HFFc6 (cell line): Measurements from ENCODE around the gene UQCC5. TPM values are rescaled to one million over a fixed set of nuclear protein-coding genes. Genes with fewer than 3 reads are reported as not detected.

ENCODE experiments used
- DNase-seq: peaks from one replicate; pipeline ENCODE4 v3.0.0-alpha.2; 2018
- H3K27ac Mint-ChIP-seq: 2 replicates; pipeline ENCODE4 v1.8.0; 2020; ENCODE audit warnings: mild to moderate bottlenecking, mixed read lengths
- H3K27me3 Mint-ChIP-seq: 2 replicates; pipeline ENCODE4 v1.8.0; 2021; ENCODE audit warnings: mild to moderate bottlenecking, moderate library complexity, mixed read lengths; ENCODE audit not compliant: insufficient read depth
- H3K36me3 Mint-ChIP-seq: 2 replicates; pipeline ENCODE4 v1.8.0; 2021; ENCODE audit warnings: low read depth, mixed read lengths
- H3K4me1 Mint-ChIP-seq: 2 replicates; pipeline ENCODE4 v1.8.0; 2020; ENCODE audit warnings: low read depth, mixed read lengths
- H3K4me3 Mint-ChIP-seq: 2 replicates; pipeline ENCODE4 v1.8.0; 2020; ENCODE audit warnings: mild to moderate bottlenecking, moderate library complexity, mixed read lengths
- H3K9me3 Mint-ChIP-seq: 2 replicates; pipeline ENCODE4 v1.8.0; 2020; ENCODE audit warnings: mild to moderate bottlenecking, mixed read lengths
- CTCF ChIP-seq: fragments of 200-600 bp; sonication (generic); IDR thresholded peaks from 2 replicates; pipeline ENCODE4 v1.5.0; 2021; ENCODE audit warnings: antibody characterized with exemption, mild to moderate bottlenecking
- total RNA-seq, 6 experiments: library from RNA; stranded (reverse); fragmentation: NEBNext Ultra II Directional; extraction: Animal tissue kit (Norgen Biotek cat#: 25700); gene quantifications; 2 replicates in 1 of 6; 3 replicates in 5 of 6; pipeline ENCODE4 v1.2.3, GENCODE V29; 2021

Gene UQCC5
- total RNA-seq, 6 experiments from 2014 or later, result 22.2 to 38.4 (median 28.3) TPM

GRCh38 chr3:52563984-52564383 is 27.6 kb downstream of the UQCC5 start:
- H3K9me3 Mint-ChIP-seq, result no peaks in the 10 kb centered on the region
- H3K27me3 Mint-ChIP-seq, result no peaks in the 10 kb centered on the region; the same call in 1 of the 2 replicates
- no peak for TF ChIP-seq CTCF
- H3K27ac Mint-ChIP-seq, result peak overlapping the region; percentile 3; the same call in 1 of the 2 replicates
- DNase-seq, result no peak
- peaks cover 27% of the 10 kb centered on the region for H3K4me1 Mint-ChIP-seq
- no peak overlapping the region for H3K4me3 Mint-ChIP-seq
- H3K36me3 Mint-ChIP-seq, result peaks cover 33% of the 10 kb centered on the region

GRCh38 chr3:52568069-52568468 is 31.7 kb downstream of the UQCC5 start:
- Mint-ChIP-seq H3K4me1 (peaks cover 25% of the 10 kb centered on the region), H3K27ac (peak overlapping the region; percentile 65), H3K4me3 (no peak overlapping the region), H3K27me3 (peaks cover 3% of the 10 kb centered on the region; the same call in 1 of the 2 replicates), H3K36me3 (peaks cover 23% of the 10 kb centered on the region), H3K9me3 (no peaks in the 10 kb centered on the region)
- DNase-seq, result no peak
- TF ChIP-seq CTCF, result no peak

- Mint-ChIP-seq H3K36me3 (peaks cover 20% of the 10 kb centered on the region), H3K9me3 (no peaks in the 10 kb centered on the region), H3K27ac (peak overlapping the region; percentile 95), H3K4me3 (peak overlapping the region; percentile 49), H3K27me3 (peaks cover 3% of the 10 kb centered on the region; the same call in 1 of the 2 replicates), H3K4me1 (peaks cover 33% of the 10 kb centered on the region)
- no peak for TF ChIP-seq CTCF
- peak; percentile 78 for DNase-seq
Observed at GRCh38 chr3:52570076-52570475, 33.7 kb downstream of the UQCC5 start.

GRCh38 chr3:52572221-52572620 is 35.8 kb downstream of the UQCC5 start:
- H3K4me3 Mint-ChIP-seq, result no peak overlapping the region
- no peak for TF ChIP-seq CTCF
- H3K36me3 Mint-ChIP-seq, result peaks cover 24% of the 10 kb centered on the region
- peaks cover 3% of the 10 kb centered on the region; the same call in 1 of the 2 replicates for H3K27me3 Mint-ChIP-seq
- peaks cover 33% of the 10 kb centered on the region for H3K4me1 Mint-ChIP-seq
- no peaks in the 10 kb centered on the region for H3K9me3 Mint-ChIP-seq
- no peak for DNase-seq
- 0 out of 2 replicates have a peak overlapping the region, but pooled peaks have one; percentile 24 for H3K27ac Mint-ChIP-seq

- no peak for TF ChIP-seq CTCF
- no peak for DNase-seq
- peak overlapping the region; percentile 7 for H3K27ac Mint-ChIP-seq
- peaks cover 37% of the 10 kb centered on the region for H3K36me3 Mint-ChIP-seq
- H3K4me1 Mint-ChIP-seq, result peaks cover 25% of the 10 kb centered on the region
- peaks cover 3% of the 10 kb centered on the region; the same call in 1 of the 2 replicates for H3K27me3 Mint-ChIP-seq
- no peaks in the 10 kb centered on the region for H3K9me3 Mint-ChIP-seq
- no peak overlapping the region for H3K4me3 Mint-ChIP-seq
Observed at GRCh38 chr3:52574056-52574965, 37.9 kb downstream of the UQCC5 start.

Other genes starting within 250 kb of the UQCC5 start
- 1 to 10 TPM; 7.0 to 9.9 (median 8.7) TPM for gene GLYCTK, start 248.8 kb upstream of the UQCC5 start, total RNA-seq
- 1 to 10 TPM; 1.4 to 2.1 (median 1.8) TPM for gene DNAH1, start 220.3 kb upstream of the UQCC5 start, total RNA-seq
- 10 to 100 TPM; 58.5 to 72.8 (median 64.1) TPM for gene BAP1, start 126.6 kb upstream of the UQCC5 start, total RNA-seq
- 1 to 10 TPM; 2.9 to 5.0 (median 4.2) TPM for gene PHF7, start 125.9 kb upstream of the UQCC5 start, total RNA-seq
- not detected for gene SEMA3G, start 91.5 kb upstream of the UQCC5 start, total RNA-seq
- gene TNNC1, start 82.6 kb upstream of the UQCC5 start, total RNA-seq, result under 1 TPM in 4 of 6 experiments, not detected in 2; 0.35 to 0.55 (median 0.53) TPM
- gene NISCH, start 81.0 kb upstream of the UQCC5 start, total RNA-seq, result 10 to 100 TPM; 46.4 to 62.5 (median 55.8) TPM
- not detected for gene STAB1, start 41.3 kb upstream of the UQCC5 start, total RNA-seq
- gene NT5DC2, start 2.7 kb upstream of the UQCC5 start, total RNA-seq, result 100 to 1,000 TPM; 156 to 198 (median 183) TPM
- 10 to 100 TPM; 44.1 to 64.2 (median 56.0) TPM for gene PBRM1, start 149.3 kb downstream of the UQCC5 start, total RNA-seq
- gene GNL3, start 149.4 kb downstream of the UQCC5 start, total RNA-seq, result 10 to 100 TPM; 77.1 to 87.9 (median 80.9) TPM
- 10 to 100 TPM; 72.6 to 90.9 (median 88.5) TPM for gene GLT8D1, start 169.2 kb downstream of the UQCC5 start, total RNA-seq
- 100 to 1,000 TPM; 179 to 209 (median 193) TPM for gene SPCS1, start 169.5 kb downstream of the UQCC5 start, total RNA-seq
- 10 to 100 TPM; 19.9 to 25.0 (median 21.7) TPM for gene NEK4, start 234.3 kb downstream of the UQCC5 start, total RNA-seq
- not detected for gene ITIH1, start 241.0 kb downstream of the UQCC5 start, total RNA-seq